ENCODE measurements around the gene IFI6. TPM values are rescaled to one million over a fixed set of nuclear protein-coding genes. Genes with fewer than 3 reads are reported as not detected.

Gene IFI6
- total RNA-seq, 1 donor from 2014 or later = 259 TPM

GRCh38 chr1:27626031-27626935, 45.7 kb downstream of the IFI6 start:
- H3K4me3 ChIP-seq = peak overlapping the region; percentile 28
- peak overlapping the region; percentile 56 for H3K27ac ChIP-seq
- ATAC-seq = peak; percentile 63
- no peaks in the 10 kb centered on the region for H3K27me3 ChIP-seq
- H3K36me3 ChIP-seq = peaks cover 7% of the 10 kb centered on the region
- no peaks in the 10 kb centered on the region for H3K9me3 ChIP-seq
- intact Hi-C loops (cut with DNase I) = no loop called here
- H3K4me1 ChIP-seq = peaks cover 53% of the 10 kb centered on the region
- no peak for TF ChIP-seq CTCF (IDR thresholded peaks at IDR 0.05)
- DNase-seq = no peak

GRCh38 chr1:27624467-27625178, 47.4 kb downstream of the IFI6 start:
- H3K27ac ChIP-seq = peak overlapping the region; percentile 30
- DNase-seq (no peak), ATAC-seq (peak; percentile 3)
- H3K27me3 ChIP-seq = no peaks in the 10 kb centered on the region
- peaks cover 7% of the 10 kb centered on the region for H3K36me3 ChIP-seq
- TF ChIP-seq CTCF (IDR thresholded peaks at IDR 0.05) = no peak
- intact Hi-C loops (cut with DNase I) = no loop called here
- H3K9me3 ChIP-seq = no peaks in the 10 kb centered on the region
- peaks cover 41% of the 10 kb centered on the region for H3K4me1 ChIP-seq
- no peak overlapping the region for H3K4me3 ChIP-seq

GRCh38 chr1:27623327-27624212, 48.4 kb downstream of the IFI6 start:
- peaks cover 7% of the 10 kb centered on the region for H3K36me3 ChIP-seq
- no peaks in the 10 kb centered on the region for H3K27me3 ChIP-seq
- H3K9me3 ChIP-seq = no peaks in the 10 kb centered on the region
- ATAC-seq = peak; percentile 35
- H3K27ac ChIP-seq = no peak overlapping the region
- no peak overlapping the region for H3K4me3 ChIP-seq
- no peak for DNase-seq
- TF ChIP-seq CTCF (IDR thresholded peaks at IDR 0.05) = no peak
- peaks cover 31% of the 10 kb centered on the region for H3K4me1 ChIP-seq
- intact Hi-C loops (cut with DNase I) = no loop called here

GRCh38 chr1:27622828-27623227, 49.2 kb downstream of the IFI6 start:
- Histone ChIP-seq H3K36me3 (peaks cover 7% of the 10 kb centered on the region), H3K27me3 (no peaks in the 10 kb centered on the region), H3K4me1 (peaks cover 31% of the 10 kb centered on the region), H3K9me3 (no peaks in the 10 kb centered on the region), H3K27ac (no peak overlapping the region), H3K4me3 (no peak overlapping the region)
- intact Hi-C loops (cut with DNase I) = no loop called here
- no peak for ATAC-seq
- no peak for TF ChIP-seq CTCF (IDR thresholded peaks at IDR 0.05)
- DNase-seq = no peak
